Measurements from ENCODE around the gene SLCO2A1. TPM values are rescaled to one million over a fixed set of nuclear protein-coding genes. Genes with fewer than 3 reads are reported as not detected.

SLCO2A1 gene
- total and polyA plus RNA-seq, 2 donors = 1.5 to 3.9 TPM

DNA sequence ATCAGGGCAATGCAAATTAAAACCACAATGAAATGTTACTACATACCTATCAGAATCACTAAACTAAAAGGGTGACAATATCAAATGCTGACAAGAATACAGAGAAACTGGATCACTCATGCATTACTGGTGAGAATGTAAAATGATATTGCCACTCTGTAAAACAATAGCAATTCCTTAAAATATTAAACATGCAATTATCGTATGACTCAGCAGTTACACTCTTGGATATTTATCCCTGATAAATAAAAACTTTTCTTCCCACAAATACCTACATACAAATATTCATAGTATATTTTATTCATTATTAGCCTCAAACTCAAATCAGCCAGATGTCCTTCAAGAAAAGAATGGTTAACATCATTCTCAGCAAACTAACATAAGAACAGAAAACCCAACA lies 108.1 kb downstream of the SLCO2A1 start:
- DNase-seq (ENCODE audit: low read depth in 6 of 9, low spot score in 9 of 9) = no peak
- peaks cover 0 to 3% of the 10 kb centered on the region in 2 donors for H3K27me3 ChIP-seq (ENCODE audit: control insufficient read depth in 2 of 2, insufficient read depth in 1 of 2, low read length in 1 of 2)
- no peaks in the 10 kb centered on the region for H3K9me3 ChIP-seq (ENCODE audit: control insufficient read depth in 2 of 2, insufficient read depth in 1 of 2, low read length in 1 of 2)
- H3K27ac ChIP-seq (ENCODE audit: low read depth in 1 of 2, low read length in 1 of 2) = no peak overlapping the region
- H3K36me3 ChIP-seq (ENCODE audit: control insufficient read depth in 2 of 2, insufficient read depth in 2 of 2, low read length in 1 of 2) = no peaks in the 10 kb centered on the region
- no peak overlapping the region for H3K4me3 ChIP-seq (ENCODE audit: low read length in 2 of 2)
- no peaks in the 10 kb centered on the region for H3K4me1 ChIP-seq (ENCODE audit: control insufficient read depth in 2 of 2, insufficient read depth in 2 of 2, low read length in 2 of 2)
- WGBS = 93% methylated on average over 1 of the region's 1 CpG

DNA sequence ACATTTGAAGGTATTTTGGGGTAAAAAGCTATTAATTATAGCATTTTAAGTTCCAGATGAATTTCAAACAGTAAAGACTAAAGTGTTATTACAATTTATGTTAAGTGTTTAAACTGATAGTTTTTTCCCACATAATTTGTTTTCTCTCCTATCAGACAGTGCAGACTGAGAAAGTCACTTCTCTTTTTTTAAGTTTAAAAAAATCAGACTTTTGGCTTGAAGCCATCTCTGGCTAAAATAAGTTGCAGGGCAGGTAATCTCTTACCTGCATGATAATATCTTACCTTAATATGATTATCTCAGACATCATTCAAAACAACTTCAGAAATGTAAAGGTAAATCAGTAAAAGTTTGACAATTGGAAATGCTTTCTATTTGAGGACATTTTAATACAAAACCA lies 112.6 kb downstream of the SLCO2A1 start:
- Histone ChIP-seq H3K9me3 (ENCODE audit: control insufficient read depth in 2 of 2, insufficient read depth in 1 of 2, low read length in 1 of 2) (no peaks in the 10 kb centered on the region), H3K27ac (ENCODE audit: low read depth in 1 of 2, low read length in 1 of 2) (no peak overlapping the region), H3K27me3 (ENCODE audit: control insufficient read depth in 2 of 2, insufficient read depth in 1 of 2, low read length in 1 of 2) (no peaks in the 10 kb centered on the region), H3K4me1 (ENCODE audit: control insufficient read depth in 2 of 2, insufficient read depth in 2 of 2, low read length in 2 of 2) (no peaks in the 10 kb centered on the region), H3K36me3 (ENCODE audit: control insufficient read depth in 2 of 2, insufficient read depth in 2 of 2, low read length in 1 of 2) (no peaks in the 10 kb centered on the region), H3K4me3 (ENCODE audit: low read length in 2 of 2) (no peak overlapping the region)
- DNase-seq (ENCODE audit: low read depth in 6 of 9, low spot score in 9 of 9) = no peak

DNA sequence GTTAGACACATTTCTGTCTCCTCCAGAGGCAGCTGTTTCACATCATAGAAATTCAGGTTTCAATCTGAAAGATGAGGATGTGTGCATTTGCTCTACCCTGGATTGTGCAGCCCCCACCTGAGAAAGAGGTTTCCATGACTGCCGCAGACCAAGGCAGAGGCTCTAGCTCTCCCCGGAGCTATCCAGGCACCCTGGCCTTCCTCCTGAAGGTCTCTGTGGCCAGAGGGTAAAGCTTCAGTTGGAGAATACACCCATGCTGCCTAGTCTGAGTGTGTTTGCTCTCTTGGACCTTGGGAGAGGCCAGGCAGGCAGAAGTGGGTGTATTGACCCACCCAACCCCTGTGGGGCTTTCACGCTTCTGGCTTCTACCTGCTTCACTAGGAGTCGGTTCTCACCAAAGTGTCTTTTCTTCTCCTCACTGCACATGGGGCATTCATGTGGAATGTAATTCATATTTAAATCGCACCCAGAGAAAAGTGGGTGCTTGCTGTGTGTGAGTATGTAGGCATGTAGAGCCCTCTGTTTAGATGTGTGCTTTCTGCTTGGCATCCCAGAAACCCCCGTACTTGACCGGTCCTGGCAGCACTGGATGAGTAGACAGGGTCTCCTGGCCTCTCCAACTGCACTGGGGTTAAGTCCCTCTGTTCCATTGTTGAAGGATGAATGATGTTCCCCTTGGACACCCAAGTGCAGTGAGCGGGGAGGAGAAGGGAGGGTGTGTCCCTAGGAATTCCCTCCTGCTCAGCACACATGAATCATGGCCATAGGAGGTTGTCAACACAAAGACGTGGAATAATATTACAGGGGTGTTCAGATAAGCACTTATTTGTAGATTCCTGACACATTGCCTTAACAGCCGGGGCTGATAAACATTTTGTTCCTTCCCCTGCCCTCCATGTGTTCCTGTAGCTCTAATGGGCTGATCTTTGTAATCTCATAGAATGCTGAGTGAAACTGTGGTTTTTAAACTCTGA lies 113.8 kb downstream of the SLCO2A1 start:
- no peak overlapping the region for H3K27ac ChIP-seq (ENCODE audit: low read depth in 1 of 2, low read length in 1 of 2)
- H3K4me1 ChIP-seq (ENCODE audit: control insufficient read depth in 2 of 2, insufficient read depth in 2 of 2, low read length in 2 of 2) = no peaks in the 10 kb centered on the region
- H3K27me3 ChIP-seq (ENCODE audit: control insufficient read depth in 2 of 2, insufficient read depth in 1 of 2, low read length in 1 of 2) = no peaks in the 10 kb centered on the region
- H3K4me3 ChIP-seq (ENCODE audit: low read length in 2 of 2) = no peak overlapping the region
- no peaks in the 10 kb centered on the region for H3K36me3 ChIP-seq (ENCODE audit: control insufficient read depth in 2 of 2, insufficient read depth in 2 of 2, low read length in 1 of 2)
- 84% methylated on average over 10 of the region's 10 CpGs for WGBS
- no peak for DNase-seq (ENCODE audit: low read depth in 6 of 9, low spot score in 9 of 9)
- no peaks in the 10 kb centered on the region for H3K9me3 ChIP-seq (ENCODE audit: control insufficient read depth in 2 of 2, insufficient read depth in 1 of 2, low read length in 1 of 2)

DNA sequence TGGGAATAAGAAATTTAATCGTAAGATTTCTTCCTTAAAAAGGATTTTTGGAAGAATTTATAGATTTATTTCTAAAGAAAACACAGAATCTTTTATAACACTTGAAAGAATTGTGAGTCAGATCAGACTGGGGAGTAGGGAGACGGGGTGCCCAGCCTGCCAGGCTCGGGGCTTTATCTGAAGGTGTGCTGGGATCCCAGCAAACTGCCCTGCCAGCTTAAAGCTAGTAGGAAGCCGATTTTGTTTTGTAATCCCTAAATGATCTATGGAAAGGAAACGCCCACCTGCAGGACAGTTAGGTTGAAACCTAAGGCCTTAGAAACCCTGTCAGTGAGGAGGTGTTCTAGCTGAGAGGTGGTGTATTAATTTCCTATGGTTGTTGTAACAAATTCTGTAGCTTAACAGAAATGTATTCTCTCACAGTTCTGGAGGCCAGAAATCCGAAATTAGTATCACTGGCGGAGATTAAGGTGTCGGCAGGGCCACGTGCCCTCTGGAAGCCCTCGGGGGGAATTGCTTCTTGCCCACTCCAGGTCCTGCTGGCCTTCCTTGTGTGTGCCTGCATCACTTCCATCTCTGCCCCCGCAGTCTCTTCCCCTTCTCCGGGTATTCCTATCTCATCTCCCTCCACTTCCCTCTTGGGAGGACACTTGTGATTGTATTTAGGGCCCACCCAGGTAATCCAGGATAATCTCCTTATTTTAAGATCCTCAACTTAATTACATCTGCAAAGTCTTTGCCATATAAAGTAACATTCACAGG lies 114.7 kb downstream of the SLCO2A1 start:
- no peak for DNase-seq (ENCODE audit: low read depth in 6 of 9, low spot score in 9 of 9)
- Histone ChIP-seq H3K27me3 (ENCODE audit: control insufficient read depth in 2 of 2, insufficient read depth in 1 of 2, low read length in 1 of 2) (no peaks in the 10 kb centered on the region), H3K27ac (ENCODE audit: low read depth in 1 of 2, low read length in 1 of 2) (no peak overlapping the region), H3K36me3 (ENCODE audit: control insufficient read depth in 2 of 2, insufficient read depth in 2 of 2, low read length in 1 of 2) (no peaks in the 10 kb centered on the region), H3K4me3 (ENCODE audit: low read length in 2 of 2) (no peak overlapping the region), H3K9me3 (ENCODE audit: control insufficient read depth in 2 of 2, insufficient read depth in 1 of 2, low read length in 1 of 2) (no peaks in the 10 kb centered on the region), H3K4me1 (ENCODE audit: control insufficient read depth in 2 of 2, insufficient read depth in 2 of 2, low read length in 2 of 2) (no peaks in the 10 kb centered on the region)
- WGBS = 95% methylated on average over 12 of the region's 12 CpGs

DNA sequence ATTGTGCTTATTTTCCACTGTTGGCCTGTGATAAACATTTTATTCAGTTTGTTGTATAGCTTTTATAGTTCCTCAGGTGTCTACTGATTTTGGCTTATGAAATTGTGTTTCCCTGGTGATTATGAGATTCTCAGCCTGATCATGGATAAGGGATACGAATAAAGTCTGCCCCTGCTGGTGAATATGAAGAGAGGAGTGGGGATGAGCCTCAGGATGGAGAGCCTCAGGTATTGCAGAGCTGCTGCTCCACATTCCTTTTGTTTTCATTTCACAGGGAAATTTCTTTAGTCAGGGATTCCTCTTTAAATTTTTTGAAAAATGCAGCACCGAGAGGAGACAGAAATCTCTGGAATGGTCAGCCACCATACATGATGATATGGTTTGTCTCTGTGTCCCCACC lies 119.3 kb downstream of the SLCO2A1 start:
- Histone ChIP-seq H3K4me1 (ENCODE audit: control insufficient read depth in 2 of 2, insufficient read depth in 2 of 2, low read length in 2 of 2) (no peaks in the 10 kb centered on the region), H3K27ac (ENCODE audit: low read depth in 1 of 2, low read length in 1 of 2) (no peak overlapping the region), H3K36me3 (ENCODE audit: control insufficient read depth in 2 of 2, insufficient read depth in 2 of 2, low read length in 1 of 2) (no peaks in the 10 kb centered on the region), H3K9me3 (ENCODE audit: control insufficient read depth in 2 of 2, insufficient read depth in 1 of 2, low read length in 1 of 2) (no peaks in the 10 kb centered on the region), H3K27me3 (ENCODE audit: control insufficient read depth in 2 of 2, insufficient read depth in 1 of 2, low read length in 1 of 2) (no peaks in the 10 kb centered on the region), H3K4me3 (ENCODE audit: low read length in 2 of 2) (no peak overlapping the region)
- WGBS = 93% methylated on average over 2 of the region's 2 CpGs
- no peak for DNase-seq (ENCODE audit: low read depth in 6 of 9, low spot score in 9 of 9)

DNA sequence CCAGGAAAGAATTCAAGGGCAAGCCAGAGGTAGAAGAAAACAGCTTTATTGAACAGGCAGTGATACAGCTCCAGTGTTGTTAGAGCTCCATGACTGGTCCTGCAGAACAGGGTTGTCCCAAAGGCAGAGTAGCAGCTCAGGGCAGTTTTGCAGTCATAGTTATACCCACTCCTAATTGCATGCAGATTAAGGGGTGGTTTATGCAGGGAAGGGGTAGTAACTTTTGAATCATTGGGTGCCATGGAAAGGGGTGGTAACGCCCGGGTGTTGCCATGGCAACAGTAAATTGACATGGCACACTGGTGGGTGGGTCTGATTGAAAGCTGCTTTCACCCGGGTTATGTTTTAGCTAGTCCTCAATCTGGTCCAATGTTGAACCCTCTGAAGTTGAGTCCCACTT lies 124.3 kb downstream of the SLCO2A1 start:
- Histone ChIP-seq H3K4me3 (ENCODE audit: low read length in 2 of 2) (no peak overlapping the region), H3K36me3 (ENCODE audit: control insufficient read depth in 2 of 2, insufficient read depth in 2 of 2, low read length in 1 of 2) (no peaks in the 10 kb centered on the region), H3K9me3 (ENCODE audit: control insufficient read depth in 2 of 2, insufficient read depth in 1 of 2, low read length in 1 of 2) (no peaks in the 10 kb centered on the region), H3K4me1 (ENCODE audit: control insufficient read depth in 2 of 2, insufficient read depth in 2 of 2, low read length in 2 of 2) (no peaks in the 10 kb centered on the region), H3K27me3 (ENCODE audit: control insufficient read depth in 2 of 2, insufficient read depth in 1 of 2, low read length in 1 of 2) (peaks cover 0 to 4% of the 10 kb centered on the region in 2 donors), H3K27ac (ENCODE audit: low read depth in 1 of 2, low read length in 1 of 2) (no peak overlapping the region)
- 94% methylated on average over 3 of the region's 3 CpGs for WGBS
- DNase-seq (ENCODE audit: low read depth in 6 of 9, low spot score in 9 of 9) = no peak

DNA sequence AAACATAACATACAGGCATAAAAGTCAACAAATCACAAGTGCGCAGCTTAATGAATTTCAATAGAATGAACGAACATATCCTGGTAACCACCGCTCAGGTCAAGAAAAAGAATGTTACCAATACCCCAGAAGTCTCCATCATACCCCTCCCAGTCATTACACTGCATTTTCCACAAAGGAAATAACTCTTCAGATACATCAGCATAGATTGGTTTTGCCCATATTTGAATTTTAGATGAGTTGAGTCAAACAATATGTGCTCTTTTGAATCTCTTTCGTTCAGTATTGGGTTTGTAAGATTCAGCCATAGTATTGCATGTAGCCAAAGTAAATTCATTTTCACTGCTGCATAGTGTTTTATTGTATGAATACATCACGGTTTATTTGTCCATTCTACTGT lies 127.9 kb downstream of the SLCO2A1 start:
- Histone ChIP-seq H3K36me3 (ENCODE audit: control insufficient read depth in 2 of 2, insufficient read depth in 2 of 2, low read length in 1 of 2) (no peaks in the 10 kb centered on the region), H3K27ac (ENCODE audit: low read depth in 1 of 2, low read length in 1 of 2) (no peak overlapping the region), H3K27me3 (ENCODE audit: control insufficient read depth in 2 of 2, insufficient read depth in 1 of 2, low read length in 1 of 2) (peaks cover 6 to 18% of the 10 kb centered on the region in 2 donors), H3K9me3 (ENCODE audit: control insufficient read depth in 2 of 2, insufficient read depth in 1 of 2, low read length in 1 of 2) (no peaks in the 10 kb centered on the region), H3K4me1 (ENCODE audit: control insufficient read depth in 2 of 2, insufficient read depth in 2 of 2, low read length in 2 of 2) (no peaks in the 10 kb centered on the region), H3K4me3 (ENCODE audit: low read length in 2 of 2) (no peak overlapping the region)
- no peak for DNase-seq (ENCODE audit: low read depth in 6 of 9, low spot score in 9 of 9)
- 95% methylated on average over 5 of the region's 5 CpGs for WGBS

DNA sequence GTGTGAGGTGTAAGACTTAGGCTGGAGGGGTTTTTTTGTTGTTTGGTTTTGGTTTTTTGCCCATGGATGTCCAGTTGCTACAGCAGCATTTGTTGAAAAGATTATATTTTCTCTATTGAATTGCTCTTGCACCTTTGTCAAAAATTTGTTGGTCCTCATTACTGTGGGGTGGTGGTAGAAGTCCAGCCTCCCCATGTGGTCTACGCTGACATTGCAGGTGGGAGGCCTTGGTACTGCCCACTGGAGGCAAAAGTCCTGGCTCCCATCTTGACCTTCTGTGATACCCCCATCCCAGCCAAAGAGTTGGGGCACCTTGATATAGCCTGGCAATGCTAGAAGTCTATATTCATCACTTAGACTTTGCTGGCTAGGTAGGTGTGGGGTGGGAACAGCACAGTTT lies 128.6 kb downstream of the SLCO2A1 start:
- 94% methylated on average over 1 of the region's 1 CpG for WGBS
- peaks cover 0 to 3% of the 10 kb centered on the region in 2 donors for H3K4me1 ChIP-seq (ENCODE audit: control insufficient read depth in 2 of 2, insufficient read depth in 2 of 2, low read length in 2 of 2)

DNA sequence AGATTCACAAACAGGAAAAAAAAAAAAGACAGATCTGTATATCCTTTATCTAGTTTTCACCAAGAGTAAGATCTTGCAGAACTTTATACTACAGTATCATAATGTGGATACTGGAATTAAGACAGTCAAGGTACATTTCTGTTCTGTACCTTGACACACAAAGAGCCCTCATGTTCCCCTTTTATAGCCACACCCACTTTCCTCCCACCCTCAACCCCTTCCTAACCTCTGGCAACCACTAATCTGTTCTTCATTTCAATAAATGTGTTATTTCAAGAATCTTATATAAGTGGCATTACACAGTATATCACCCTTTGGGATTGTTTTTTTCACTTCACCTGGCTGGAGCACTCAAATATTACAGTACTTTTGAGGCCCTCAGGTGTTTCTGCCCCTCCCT lies 130.4 kb downstream of the SLCO2A1 start:
- peaks cover 3 to 4% of the 10 kb centered on the region in 2 donors for H3K4me1 ChIP-seq (ENCODE audit: control insufficient read depth in 2 of 2, insufficient read depth in 2 of 2, low read length in 2 of 2)
- no peak for DNase-seq (ENCODE audit: low read depth in 6 of 9, low spot score in 9 of 9)
- H3K36me3 ChIP-seq (ENCODE audit: control insufficient read depth in 2 of 2, insufficient read depth in 2 of 2, low read length in 1 of 2) = no peaks in the 10 kb centered on the region
- H3K9me3 ChIP-seq (ENCODE audit: control insufficient read depth in 2 of 2, insufficient read depth in 1 of 2, low read length in 1 of 2) = no peaks in the 10 kb centered on the region
- H3K27ac ChIP-seq (ENCODE audit: low read depth in 1 of 2, low read length in 1 of 2) = no peak overlapping the region
- H3K4me3 ChIP-seq (ENCODE audit: low read length in 2 of 2) = no peak overlapping the region
- peaks cover 31 to 42% of the 10 kb centered on the region in 2 donors for H3K27me3 ChIP-seq (ENCODE audit: control insufficient read depth in 2 of 2, insufficient read depth in 1 of 2, low read length in 1 of 2)

More for the DNA sequence above, 128.6 kb downstream of the SLCO2A1 start:
- Histone ChIP-seq H3K27ac (ENCODE audit: low read depth in 1 of 2, low read length in 1 of 2) (no peak overlapping the region), H3K27me3 (ENCODE audit: control insufficient read depth in 2 of 2, insufficient read depth in 1 of 2, low read length in 1 of 2) (peaks cover 13 to 25% of the 10 kb centered on the region in 2 donors), H3K9me3 (ENCODE audit: control insufficient read depth in 2 of 2, insufficient read depth in 1 of 2, low read length in 1 of 2) (no peaks in the 10 kb centered on the region), H3K4me3 (ENCODE audit: low read length in 2 of 2) (no peak overlapping the region), H3K36me3 (ENCODE audit: control insufficient read depth in 2 of 2, insufficient read depth in 2 of 2, low read length in 1 of 2) (no peaks in the 10 kb centered on the region)
- DNase-seq (ENCODE audit: low read depth in 6 of 9, low spot score in 9 of 9) = no peak
